Hepatocyte (in vitro differentiated cells): ENCODE results near the gene HELB.

Experiments
- EZH2 ChIP-seq: fragments of 200-600 bp; sonication (generic); IDR thresholded peaks from 2 replicates; pipeline ENCODE4 v1.6.1; 2016; ENCODE audit warnings: antibody characterized with exemption, mild to moderate bottlenecking, borderline replicate concordance
- TF ChIP-seq, protein P1 (sequence below): fragments of 200-600 bp; sonication (generic); IDR thresholded peaks from 2 replicates; pipeline ENCODE4 v1.5.1; 2016; ENCODE audit warnings: antibody characterized with exemption, mild to moderate bottlenecking; ENCODE audit not compliant: poor library complexity

DNA sequence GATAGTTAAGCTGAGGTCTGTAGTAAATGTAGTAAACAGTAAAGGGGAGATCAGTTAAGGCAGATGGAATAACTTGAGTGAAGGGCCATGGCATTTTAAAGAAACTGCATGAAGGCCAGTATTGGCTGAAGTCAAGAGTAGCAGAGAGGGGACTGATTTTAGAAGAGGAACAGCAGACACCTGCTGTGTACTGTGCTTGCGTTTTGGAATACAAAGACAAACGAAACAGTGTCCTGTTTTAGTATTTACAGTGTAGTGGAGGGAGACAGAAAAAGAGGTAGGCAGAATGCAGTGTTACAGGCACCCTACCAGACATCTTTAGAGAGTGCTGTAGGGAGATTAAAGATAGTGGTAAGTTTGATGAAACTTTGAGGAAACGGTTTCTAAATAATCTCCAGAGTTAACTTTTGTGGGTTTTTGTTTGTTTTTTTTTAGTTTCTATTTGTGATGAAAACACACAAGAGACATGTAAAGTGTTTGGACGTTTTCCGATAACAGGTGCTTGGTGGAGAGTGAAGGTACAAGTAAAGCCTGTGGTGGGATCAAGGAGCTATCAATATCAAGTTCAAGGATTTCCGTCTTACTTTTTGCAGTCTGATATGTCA lies 2.1 kb downstream of the HELB start:
- TF ChIP-seq, protein P1, sequence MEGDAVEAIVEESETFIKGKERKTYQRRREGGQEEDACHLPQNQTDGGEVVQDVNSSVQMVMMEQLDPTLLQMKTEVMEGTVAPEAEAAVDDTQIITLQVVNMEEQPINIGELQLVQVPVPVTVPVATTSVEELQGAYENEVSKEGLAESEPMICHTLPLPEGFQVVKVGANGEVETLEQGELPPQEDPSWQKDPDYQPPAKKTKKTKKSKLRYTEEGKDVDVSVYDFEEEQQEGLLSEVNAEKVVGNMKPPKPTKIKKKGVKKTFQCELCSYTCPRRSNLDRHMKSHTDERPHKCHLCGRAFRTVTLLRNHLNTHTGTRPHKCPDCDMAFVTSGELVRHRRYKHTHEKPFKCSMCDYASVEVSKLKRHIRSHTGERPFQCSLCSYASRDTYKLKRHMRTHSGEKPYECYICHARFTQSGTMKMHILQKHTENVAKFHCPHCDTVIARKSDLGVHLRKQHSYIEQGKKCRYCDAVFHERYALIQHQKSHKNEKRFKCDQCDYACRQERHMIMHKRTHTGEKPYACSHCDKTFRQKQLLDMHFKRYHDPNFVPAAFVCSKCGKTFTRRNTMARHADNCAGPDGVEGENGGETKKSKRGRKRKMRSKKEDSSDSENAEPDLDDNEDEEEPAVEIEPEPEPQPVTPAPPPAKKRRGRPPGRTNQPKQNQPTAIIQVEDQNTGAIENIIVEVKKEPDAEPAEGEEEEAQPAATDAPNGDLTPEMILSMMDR: no peak
- no peak for TF ChIP-seq EZH2
